ENCODE data around the gene GNG8.

GRCh38 chr19:46635920-46636761 is at the start of gene GNG8:
- TF ChIP-seq CTCF (IDR thresholded peaks at IDR 0.05) (no peak), EP300 (IDR thresholded peaks at IDR 0.05) (no peak), POLR2AphosphoS5 (IDR thresholded peaks at IDR 0.05) (no peak)
